ENCODE measurements around the gene OR5M8. TPM values are rescaled to one million over a fixed set of nuclear protein-coding genes. Genes with fewer than 3 reads are reported as not detected.

Gene OR5M8
- total and polyA plus RNA-seq, 10 of the 15 experiments (the other 5 are each of a cell fraction or from before 2014, with no cell fraction given) = not detected

GRCh38 chr11:56453521-56453920, 37.6 kb downstream of the OR5M8 start:
- DNase-seq (ENCODE audit: low read depth, low spot score) (no peak), ATAC-seq (no peak), FAIRE-seq (no peak)
- Histone ChIP-seq H3K9ac (ENCODE audit: control insufficient read depth, insufficient read depth, low read length) (no peak overlapping the region), H3K4me2 (ENCODE audit: control insufficient read depth, insufficient read depth) (no peak overlapping the region), H3K4me1 (ENCODE audit: control insufficient read depth, insufficient read depth, low read length) (no peaks in the 10 kb centered on the region), H3K36me3 (ENCODE audit: control insufficient read depth in 2 of 2, insufficient read depth in 2 of 2, low read length in 1 of 2) (no peaks in the 10 kb centered on the region), H3K27ac (ENCODE audit: control insufficient read depth, insufficient read depth) (no peak overlapping the region), H3K9me3 (replicated peaks; ENCODE audit: control insufficient read depth, insufficient read depth, low read length) (no peaks in the 10 kb centered on the region), H4K20me1 (ENCODE audit: control insufficient read depth, insufficient read depth) (no peaks in the 10 kb centered on the region), H3K27me3 (replicated peaks in 1 of 2; ENCODE audit: control insufficient read depth in 2 of 2, insufficient read depth in 2 of 2, low read length in 1 of 2) (no peaks in the 10 kb centered on the region), H2AFZ (ENCODE audit: control insufficient read depth, low read depth, low read length) (no peak overlapping the region), H3K79me2 (ENCODE audit: control insufficient read depth, insufficient read depth, low read length) (no peaks in the 10 kb centered on the region), H3K4me3 (no peak overlapping the region)
- ChIA-PET CTCF (no interaction called here), RAD21 (ENCODE audit: unreplicated experiment) (no interaction called here), SMC1A (ENCODE audit: uncharacterized antibody, unreplicated experiment) (no interaction called here), POLR2A (no interaction called here)
- intact Hi-C loops (cut with micrococcal nuclease; ENCODE audit: unreplicated experiment) = no loop called here
- WGBS (ENCODE audit: insufficient coverage, insufficient replicate concordance, low lambda C conversion rate, missing lambda C conversion rate) = 10% methylated on average over 4 of the region's 4 CpGs
- in situ Hi-C loops (cut with MboI) = no loop called here
- TF ChIP-seq HCFC1 (IDR thresholded peaks at IDR 0.05; ENCODE audit: low read length) = no peak
- no peak for TF ChIP-seq RFX5 (IDR thresholded peaks at IDR 0.05; ENCODE audit: low read depth, low read length)
- TF ChIP-seq IKZF1 (conservative IDR thresholded peaks at IDR 0.05) = no peak
- TF ChIP-seq BACH1 (IDR thresholded peaks at IDR 0.05; ENCODE audit: borderline replicate concordance) = no peak
- no peak for TF ChIP-seq FOXK2 (IDR thresholded peaks at IDR 0.05)
- TF ChIP-seq MYC (IDR thresholded peaks at IDR 0.05; ENCODE audit: insufficient read depth, insufficient read length, insufficient replicate concordance, low read length, severe bottlenecking) = no peak
- no peak for TF ChIP-seq ATF2 (IDR thresholded peaks at IDR 0.05; ENCODE audit: low read length)
- no peak for TF ChIP-seq MXI1 (IDR thresholded peaks at IDR 0.05; ENCODE audit: low read depth, low read length)
- TF ChIP-seq CBFB (IDR thresholded peaks at IDR 0.05; ENCODE audit: low read depth) = no peak
- TF ChIP-seq ZBTB4 (CRISPR knock-in tag; IDR thresholded peaks at IDR 0.05) = no peak
- TF ChIP-seq ETV6 (conservative IDR thresholded peaks at IDR 0.05 in 1 of 2, IDR thresholded peaks at IDR 0.05 in 1 of 2; ENCODE audit: borderline replicate concordance in 1 of 2, low read depth in 1 of 2) = no peak
- no TSS peak for BruUV-seq (replicated peaks)

Other genes starting within 250 kb of the OR5M8 start
Only the 7 nearest of the 15 such genes appear.
- gene OR8J1, start 137.1 kb downstream of the OR5M8 start, total RNA-seq (2014; rRNA removed) = not detected in 2 replicates
- gene OR8J1, start 137.1 kb downstream of the OR5M8 start, total RNA-seq (2014; rRNA removed; fragmentation: Illumina TruSeq; extraction: Trizol) = not detected in 2 replicates
- not detected in 2 replicates for gene OR8J1, start 137.1 kb downstream of the OR5M8 start, total RNA-seq (2021)
- not detected in 2 replicates for gene OR8J1, start 137.1 kb downstream of the OR5M8 start, polyA plus RNA-seq (2011; rRNA removed)
- not detected in 2 replicates for gene OR8J1, start 137.1 kb downstream of the OR5M8 start, polyA plus RNA-seq (2014; fragmentation: Illumina TruSeq; extraction: Trizol)
- not detected for gene OR8J1, start 137.1 kb downstream of the OR5M8 start, polyA plus RNA-seq (2014; fragmentation: Nextera tagmentation; extraction: Ambion mirVana)
- not detected in 2 replicates for gene OR8J1, start 137.1 kb downstream of the OR5M8 start, polyA plus RNA-seq (2014; rRNA removed)
- not detected for gene OR8J1, start 137.1 kb downstream of the OR5M8 start, polyA plus RNA-seq (2016; fragmentation: Nextera tagmentation; extraction: Ambion mirVana)
- not detected in 2 replicates for gene OR8U1, start 115.7 kb downstream of the OR5M8 start, total RNA-seq (2014; rRNA removed)
- gene OR8U1, start 115.7 kb downstream of the OR5M8 start, total RNA-seq (2014; rRNA removed; fragmentation: Illumina TruSeq; extraction: Trizol) = not detected in 2 replicates
- not detected in 2 replicates for gene OR8U1, start 115.7 kb downstream of the OR5M8 start, total RNA-seq (2021)
- gene OR8U1, start 115.7 kb downstream of the OR5M8 start, polyA plus RNA-seq (2011; rRNA removed) = not detected in 2 replicates
- gene OR8U1, start 115.7 kb downstream of the OR5M8 start, polyA plus RNA-seq (2014; fragmentation: Illumina TruSeq; extraction: Trizol) = not detected in 2 replicates
- gene OR8U1, start 115.7 kb downstream of the OR5M8 start, polyA plus RNA-seq (2014; fragmentation: Nextera tagmentation; extraction: Ambion mirVana) = not detected
- not detected in 2 replicates for gene OR8U1, start 115.7 kb downstream of the OR5M8 start, polyA plus RNA-seq (2014; rRNA removed)
- not detected for gene OR8U1, start 115.7 kb downstream of the OR5M8 start, polyA plus RNA-seq (2016; fragmentation: Nextera tagmentation; extraction: Ambion mirVana)
- gene OR5AL1, start 78.7 kb downstream of the OR5M8 start, total RNA-seq (2014; rRNA removed) = not detected in 2 replicates
- gene OR5AL1, start 78.7 kb downstream of the OR5M8 start, total RNA-seq (2014; rRNA removed; fragmentation: Illumina TruSeq; extraction: Trizol) = not detected in 2 replicates
- not detected in 2 replicates for gene OR5AL1, start 78.7 kb downstream of the OR5M8 start, total RNA-seq (2021)
- not detected in 2 replicates for gene OR5AL1, start 78.7 kb downstream of the OR5M8 start, polyA plus RNA-seq (2011; rRNA removed)
- gene OR5AL1, start 78.7 kb downstream of the OR5M8 start, polyA plus RNA-seq (2014; fragmentation: Illumina TruSeq; extraction: Trizol) = not detected in 2 replicates
- not detected for gene OR5AL1, start 78.7 kb downstream of the OR5M8 start, polyA plus RNA-seq (2014; fragmentation: Nextera tagmentation; extraction: Ambion mirVana)
- gene OR5AL1, start 78.7 kb downstream of the OR5M8 start, polyA plus RNA-seq (2014; rRNA removed) = not detected in 2 replicates
- gene OR5AL1, start 78.7 kb downstream of the OR5M8 start, polyA plus RNA-seq (2016; fragmentation: Nextera tagmentation; extraction: Ambion mirVana) = not detected
- not detected in 2 replicates for gene OR5M3, start 18.0 kb downstream of the OR5M8 start, total RNA-seq (2014; rRNA removed)
- gene OR5M3, start 18.0 kb downstream of the OR5M8 start, total RNA-seq (2014; rRNA removed; fragmentation: Illumina TruSeq; extraction: Trizol) = not detected in 2 replicates
- not detected in 2 replicates for gene OR5M3, start 18.0 kb downstream of the OR5M8 start, total RNA-seq (2021)
- gene OR5M3, start 18.0 kb downstream of the OR5M8 start, polyA plus RNA-seq (2011; rRNA removed) = not detected in 2 replicates
- gene OR5M3, start 18.0 kb downstream of the OR5M8 start, polyA plus RNA-seq (2014; fragmentation: Illumina TruSeq; extraction: Trizol) = not detected in 2 replicates
- gene OR5M3, start 18.0 kb downstream of the OR5M8 start, polyA plus RNA-seq (2014; fragmentation: Nextera tagmentation; extraction: Ambion mirVana) = not detected
- gene OR5M3, start 18.0 kb downstream of the OR5M8 start, polyA plus RNA-seq (2014; rRNA removed) = not detected in 2 replicates
- gene OR5M3, start 18.0 kb downstream of the OR5M8 start, polyA plus RNA-seq (2016; fragmentation: Nextera tagmentation; extraction: Ambion mirVana) = not detected
- gene OR5M11, start 51.9 kb upstream of the OR5M8 start, total RNA-seq (2014; rRNA removed) = not detected in 2 replicates
- gene OR5M11, start 51.9 kb upstream of the OR5M8 start, total RNA-seq (2014; rRNA removed; fragmentation: Illumina TruSeq; extraction: Trizol) = not detected in 2 replicates
- gene OR5M11, start 51.9 kb upstream of the OR5M8 start, total RNA-seq (2021) = not detected in 2 replicates
- not detected in 2 replicates for gene OR5M11, start 51.9 kb upstream of the OR5M8 start, polyA plus RNA-seq (2011; rRNA removed)
- not detected in 2 replicates for gene OR5M11, start 51.9 kb upstream of the OR5M8 start, polyA plus RNA-seq (2014; fragmentation: Illumina TruSeq; extraction: Trizol)
- not detected for gene OR5M11, start 51.9 kb upstream of the OR5M8 start, polyA plus RNA-seq (2014; fragmentation: Nextera tagmentation; extraction: Ambion mirVana)
- not detected in 2 replicates for gene OR5M11, start 51.9 kb upstream of the OR5M8 start, polyA plus RNA-seq (2014; rRNA removed)
- gene OR5M11, start 51.9 kb upstream of the OR5M8 start, polyA plus RNA-seq (2016; fragmentation: Nextera tagmentation; extraction: Ambion mirVana) = not detected
- not detected in 2 replicates for gene OR5M10, start 86.4 kb upstream of the OR5M8 start, total RNA-seq (2014; rRNA removed)
- gene OR5M10, start 86.4 kb upstream of the OR5M8 start, total RNA-seq (2014; rRNA removed; fragmentation: Illumina TruSeq; extraction: Trizol) = not detected in 2 replicates
- gene OR5M10, start 86.4 kb upstream of the OR5M8 start, total RNA-seq (2021) = not detected in 2 replicates
- gene OR5M10, start 86.4 kb upstream of the OR5M8 start, polyA plus RNA-seq (2011; rRNA removed) = not detected in 2 replicates
- gene OR5M10, start 86.4 kb upstream of the OR5M8 start, polyA plus RNA-seq (2014; fragmentation: Illumina TruSeq; extraction: Trizol) = not detected in 2 replicates
- gene OR5M10, start 86.4 kb upstream of the OR5M8 start, polyA plus RNA-seq (2014; fragmentation: Nextera tagmentation; extraction: Ambion mirVana) = not detected
- gene OR5M10, start 86.4 kb upstream of the OR5M8 start, polyA plus RNA-seq (2014; rRNA removed) = not detected in 2 replicates
- not detected for gene OR5M10, start 86.4 kb upstream of the OR5M8 start, polyA plus RNA-seq (2016; fragmentation: Nextera tagmentation; extraction: Ambion mirVana)
- not detected in 2 replicates for gene OR5M1, start 123.5 kb upstream of the OR5M8 start, total RNA-seq (2014; rRNA removed)
- not detected in 2 replicates for gene OR5M1, start 123.5 kb upstream of the OR5M8 start, total RNA-seq (2014; rRNA removed; fragmentation: Illumina TruSeq; extraction: Trizol)
- not detected in 2 replicates for gene OR5M1, start 123.5 kb upstream of the OR5M8 start, total RNA-seq (2021)
- gene OR5M1, start 123.5 kb upstream of the OR5M8 start, polyA plus RNA-seq (2011; rRNA removed) = not detected in 2 replicates
- gene OR5M1, start 123.5 kb upstream of the OR5M8 start, polyA plus RNA-seq (2014; fragmentation: Illumina TruSeq; extraction: Trizol) = not detected in 2 replicates
- not detected for gene OR5M1, start 123.5 kb upstream of the OR5M8 start, polyA plus RNA-seq (2014; fragmentation: Nextera tagmentation; extraction: Ambion mirVana)
- not detected in 2 replicates for gene OR5M1, start 123.5 kb upstream of the OR5M8 start, polyA plus RNA-seq (2014; rRNA removed)
- not detected for gene OR5M1, start 123.5 kb upstream of the OR5M8 start, polyA plus RNA-seq (2016; fragmentation: Nextera tagmentation; extraction: Ambion mirVana)

Measured in GM12878 (cell line).